Keratinocyte (primary cell): Measurements from ENCODE around the gene NATD1.

Experiments
- EZH2 ChIP-seq: IDR thresholded peaks from one replicate; pipeline ENCODE4 v1.6.1; 2012; ENCODE audit warnings: inconsistent platforms, mild to moderate bottlenecking, low read length, moderate library complexity
- TF ChIP-seq, protein P1 (sequence below), 3 experiments: IDR thresholded peaks in 1 of 3; conservative IDR thresholded peaks in 1 of 3; optimal IDR thresholded peaks in 1 of 3; 2 replicates in 2 of 3; 3 replicates in 1 of 3; pipeline versions ENCODE3 to v1.5.1; 2011; ENCODE audit warnings: low read length in 3 of 3, mild to moderate bottlenecking in 3 of 3, moderate library complexity in 2 of 3, control low read depth in 1 of 3, inconsistent platforms in 1 of 3; ENCODE audit not compliant: insufficient read depth in 2 of 3; ENCODE audit errors: extremely low read depth in 1 of 3

DNA sequence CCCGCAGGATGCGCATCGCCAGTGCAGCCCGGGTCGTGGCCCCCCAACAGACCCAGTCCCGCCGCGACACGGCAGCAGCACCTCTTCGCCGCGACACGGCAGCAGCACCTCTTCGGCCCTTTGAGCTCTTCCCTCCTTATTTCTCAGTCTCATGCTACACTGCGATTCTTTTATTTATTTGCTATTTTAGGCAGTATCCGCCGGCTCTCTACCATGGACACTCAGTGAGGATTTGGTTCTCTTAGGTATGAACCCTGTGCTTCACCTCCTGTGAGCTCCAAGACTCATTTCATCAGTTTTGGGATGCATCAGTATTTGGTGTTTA lies 23.0 kb upstream of the NATD1 start:
- TF ChIP-seq, protein P1, sequence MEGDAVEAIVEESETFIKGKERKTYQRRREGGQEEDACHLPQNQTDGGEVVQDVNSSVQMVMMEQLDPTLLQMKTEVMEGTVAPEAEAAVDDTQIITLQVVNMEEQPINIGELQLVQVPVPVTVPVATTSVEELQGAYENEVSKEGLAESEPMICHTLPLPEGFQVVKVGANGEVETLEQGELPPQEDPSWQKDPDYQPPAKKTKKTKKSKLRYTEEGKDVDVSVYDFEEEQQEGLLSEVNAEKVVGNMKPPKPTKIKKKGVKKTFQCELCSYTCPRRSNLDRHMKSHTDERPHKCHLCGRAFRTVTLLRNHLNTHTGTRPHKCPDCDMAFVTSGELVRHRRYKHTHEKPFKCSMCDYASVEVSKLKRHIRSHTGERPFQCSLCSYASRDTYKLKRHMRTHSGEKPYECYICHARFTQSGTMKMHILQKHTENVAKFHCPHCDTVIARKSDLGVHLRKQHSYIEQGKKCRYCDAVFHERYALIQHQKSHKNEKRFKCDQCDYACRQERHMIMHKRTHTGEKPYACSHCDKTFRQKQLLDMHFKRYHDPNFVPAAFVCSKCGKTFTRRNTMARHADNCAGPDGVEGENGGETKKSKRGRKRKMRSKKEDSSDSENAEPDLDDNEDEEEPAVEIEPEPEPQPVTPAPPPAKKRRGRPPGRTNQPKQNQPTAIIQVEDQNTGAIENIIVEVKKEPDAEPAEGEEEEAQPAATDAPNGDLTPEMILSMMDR (optimal IDR thresholded peaks at IDR 0.05 in 1 of 3, IDR thresholded peaks at IDR 0.05 in 1 of 3, conservative IDR thresholded peaks at IDR 0.05 in 1 of 3; ENCODE audit: extremely low read depth in 1 of 3, insufficient read depth in 2 of 3, low read length in 3 of 3): peak in 1 of 3 experiments; percentile 1
- no peak for TF ChIP-seq EZH2
